Activated naive CD8-positive, alpha-beta T cell treated with anti-CD3 and anti-CD28 coated beads, Interleukin-2, amount 50 U/mL, for 24 hours (primary cell): Measurements from ENCODE around the gene TDRD1.

Experiments
- ATAC-seq: fragments of 150-1000 bp; cut with Tn5 transposase; one replicate; pipeline ENCODE4 v1.10.0; 2021
- DNase-seq: peaks from one replicate; pipeline ENCODE4 v3.0.0; 2021
- H3K27ac Mint-ChIP-seq: one replicate; pipeline ENCODE4 v1.8.0; 2021; ENCODE audit warnings: mild to moderate bottlenecking, mixed read lengths
- H3K27me3 Mint-ChIP-seq: one replicate; pipeline ENCODE4 v1.8.0; 2021; ENCODE audit warnings: mixed read lengths
- H3K36me3 Mint-ChIP-seq: one replicate; pipeline ENCODE4 v1.8.0; 2021; ENCODE audit warnings: low read depth, mixed read lengths
- H3K4me1 Mint-ChIP-seq: one replicate; pipeline ENCODE4 v1.8.0; 2021; ENCODE audit warnings: mixed read lengths
- H3K4me3 Mint-ChIP-seq: one replicate; pipeline ENCODE4 v1.8.0; 2021; ENCODE audit warnings: mild to moderate bottlenecking, moderate library complexity, mixed read lengths
- H3K9me3 Mint-ChIP-seq: one replicate; pipeline ENCODE4 v1.8.0; 2021; ENCODE audit warnings: mixed read lengths

TDRD1 gene

GRCh38 chr10:114168450-114169009, 10.6 kb upstream of the TDRD1 start:
- H3K4me3 Mint-ChIP-seq: no peak overlapping the region
- H3K27me3 Mint-ChIP-seq: no peaks in the 10 kb centered on the region
- DNase-seq: no peak
- H3K27ac Mint-ChIP-seq: no peak overlapping the region
- H3K36me3 Mint-ChIP-seq: peaks cover 23% of the 10 kb centered on the region
- peaks cover 7% of the 10 kb centered on the region for H3K9me3 Mint-ChIP-seq
- H3K4me1 Mint-ChIP-seq: peaks cover 44% of the 10 kb centered on the region
- ATAC-seq: no peak

- H3K27ac Mint-ChIP-seq: no peak overlapping the region
- peak overlapping the region; percentile 99 for H3K4me3 Mint-ChIP-seq
Observed at GRCh38 chr10:114172216-114172615, 6.9 kb upstream of the TDRD1 start.

GRCh38 chr10:114172776-114173602, 6.2 kb upstream of the TDRD1 start:
- no peak for DNase-seq
- H3K27me3 Mint-ChIP-seq: no peaks in the 10 kb centered on the region
- H3K36me3 Mint-ChIP-seq: peaks cover 19% of the 10 kb centered on the region
- H3K4me1 Mint-ChIP-seq: peaks cover 40% of the 10 kb centered on the region
- peak overlapping the region; percentile 99 for H3K4me3 Mint-ChIP-seq
- ATAC-seq: no peak
- H3K9me3 Mint-ChIP-seq: peaks cover 7% of the 10 kb centered on the region
- H3K27ac Mint-ChIP-seq: peak overlapping the region; percentile 97

More at GRCh38 chr10:114172216-114172615, 6.9 kb upstream of the TDRD1 start:
- no peak for DNase-seq
- Mint-ChIP-seq H3K27me3 (no peaks in the 10 kb centered on the region), H3K4me1 (peaks cover 43% of the 10 kb centered on the region), H3K36me3 (peaks cover 19% of the 10 kb centered on the region), H3K9me3 (peaks cover 7% of the 10 kb centered on the region)
- peak; percentile 16 for ATAC-seq

- peaks cover 3% of the 10 kb centered on the region for H3K9me3 Mint-ChIP-seq
- H3K27ac Mint-ChIP-seq: peak overlapping the region; percentile 97
- peak overlapping the region; percentile 99 for H3K4me3 Mint-ChIP-seq
- H3K4me1 Mint-ChIP-seq: peaks cover 35% of the 10 kb centered on the region
- ATAC-seq: no peak
- H3K27me3 Mint-ChIP-seq: no peaks in the 10 kb centered on the region
- H3K36me3 Mint-ChIP-seq: peaks cover 15% of the 10 kb centered on the region
- no peak for DNase-seq
Observed at GRCh38 chr10:114173603-114173920, 5.6 kb upstream of the TDRD1 start.

GRCh38 chr10:114173921-114174694, 5.0 kb upstream of the TDRD1 start, which contains the start of gene CCDC186:
Gene CCDC186 (minus strand): TSS chr10:114174203. CDS start chr10:114163268, 10,935 bp downstream.
- no peaks in the 10 kb centered on the region for H3K9me3 Mint-ChIP-seq
- DNase-seq: peak; percentile 97
- peak; percentile 98 for ATAC-seq
- H3K4me3 Mint-ChIP-seq: peak within 1 kb of the TSS; percentile 99
- peak within 1 kb of the TSS; percentile 97 for H3K27ac Mint-ChIP-seq
- H3K4me1 Mint-ChIP-seq: peaks cover 33% of the 10 kb centered on the region
- H3K36me3 Mint-ChIP-seq: peaks cover 12% of the 10 kb centered on the region
- no peaks in the 10 kb centered on the region for H3K27me3 Mint-ChIP-seq

- Mint-ChIP-seq H3K9me3 (no peaks in the 10 kb centered on the region), H3K36me3 (peaks cover 8% of the 10 kb centered on the region), H3K27ac (peak overlapping the region; percentile 91), H3K4me3 (peak overlapping the region; percentile 99), H3K27me3 (no peaks in the 10 kb centered on the region), H3K4me1 (peaks cover 33% of the 10 kb centered on the region)
- DNase-seq: no peak
- no peak for ATAC-seq
Observed at GRCh38 chr10:114174695-114175188, 4.4 kb upstream of the TDRD1 start.

GRCh38 chr10:114175667-114176066, 3.5 kb upstream of the TDRD1 start:
- H3K36me3 Mint-ChIP-seq: peaks cover 6% of the 10 kb centered on the region
- H3K4me1 Mint-ChIP-seq: peaks cover 33% of the 10 kb centered on the region
- no peak overlapping the region for H3K27ac Mint-ChIP-seq
- peak overlapping the region; percentile 27 for H3K4me3 Mint-ChIP-seq
- DNase-seq: no peak
- H3K9me3 Mint-ChIP-seq: no peaks in the 10 kb centered on the region
- H3K27me3 Mint-ChIP-seq: no peaks in the 10 kb centered on the region
- no peak for ATAC-seq

GRCh38 chr10:114176511-114176910, 2.6 kb upstream of the TDRD1 start:
- ATAC-seq: no peak
- H3K4me3 Mint-ChIP-seq: no peak overlapping the region
- no peaks in the 10 kb centered on the region for H3K9me3 Mint-ChIP-seq

GRCh38 chr10:114179747-114180146, 594 bp downstream of the TDRD1 start:
- no peaks in the 10 kb centered on the region for H3K36me3 Mint-ChIP-seq
- no peak overlapping the region for H3K27ac Mint-ChIP-seq
- peaks cover 6% of the 10 kb centered on the region for H3K4me1 Mint-ChIP-seq
- no peaks in the 10 kb centered on the region for H3K27me3 Mint-ChIP-seq
- ATAC-seq (no peak), DNase-seq (no peak)
- no peaks in the 10 kb centered on the region for H3K9me3 Mint-ChIP-seq
- H3K4me3 Mint-ChIP-seq: no peak overlapping the region

More at GRCh38 chr10:114176511-114176910, 2.6 kb upstream of the TDRD1 start:
- Mint-ChIP-seq H3K27me3 (no peaks in the 10 kb centered on the region), H3K36me3 (peaks cover 3% of the 10 kb centered on the region), H3K4me1 (peaks cover 33% of the 10 kb centered on the region), H3K27ac (no peak overlapping the region)
- DNase-seq: no peak

- Mint-ChIP-seq H3K27me3 (peaks cover 1% of the 10 kb centered on the region), H3K4me3 (no peak overlapping the region), H3K36me3 (no peaks in the 10 kb centered on the region), H3K27ac (no peak overlapping the region), H3K9me3 (no peaks in the 10 kb centered on the region), H3K4me1 (peaks cover under 1% of the 10 kb centered on the region)
- ATAC-seq (no peak), DNase-seq (no peak)
Observed at GRCh38 chr10:114180937-114181336, 1.8 kb downstream of the TDRD1 start.

GRCh38 chr10:114181971-114182370, 2.8 kb downstream of the TDRD1 start:
- DNase-seq (no peak), ATAC-seq (no peak)
- peaks cover 3% of the 10 kb centered on the region for H3K27me3 Mint-ChIP-seq
- H3K4me3 Mint-ChIP-seq: no peak overlapping the region
- H3K9me3 Mint-ChIP-seq: no peaks in the 10 kb centered on the region
- no peaks in the 10 kb centered on the region for H3K4me1 Mint-ChIP-seq
- H3K36me3 Mint-ChIP-seq: no peaks in the 10 kb centered on the region
- no peak overlapping the region for H3K27ac Mint-ChIP-seq

GRCh38 chr10:114183563-114183962, 4.4 kb downstream of the TDRD1 start:
- no peaks in the 10 kb centered on the region for H3K9me3 Mint-ChIP-seq
- no peak overlapping the region for H3K4me3 Mint-ChIP-seq
- ATAC-seq: no peak
- no peaks in the 10 kb centered on the region for H3K36me3 Mint-ChIP-seq
- H3K4me1 Mint-ChIP-seq: no peaks in the 10 kb centered on the region
- H3K27me3 Mint-ChIP-seq: peaks cover 3% of the 10 kb centered on the region
- no peak for DNase-seq
- no peak overlapping the region for H3K27ac Mint-ChIP-seq

GRCh38 chr10:114184276-114184675, 5.1 kb downstream of the TDRD1 start:
- H3K36me3 Mint-ChIP-seq: no peaks in the 10 kb centered on the region
- ATAC-seq (no peak), DNase-seq (no peak)
- H3K27ac Mint-ChIP-seq: no peak overlapping the region
- H3K9me3 Mint-ChIP-seq: no peaks in the 10 kb centered on the region
- no peaks in the 10 kb centered on the region for H3K4me1 Mint-ChIP-seq
- peaks cover 3% of the 10 kb centered on the region for H3K27me3 Mint-ChIP-seq
- no peak overlapping the region for H3K4me3 Mint-ChIP-seq

GRCh38 chr10:114188001-114188400, 8.8 kb downstream of the TDRD1 start:
- H3K36me3 Mint-ChIP-seq: no peaks in the 10 kb centered on the region
- DNase-seq (no peak), ATAC-seq (no peak)
- H3K9me3 Mint-ChIP-seq: no peaks in the 10 kb centered on the region
- peaks cover 4% of the 10 kb centered on the region for H3K27me3 Mint-ChIP-seq
- no peak overlapping the region for H3K27ac Mint-ChIP-seq
- no peaks in the 10 kb centered on the region for H3K4me1 Mint-ChIP-seq
- no peak overlapping the region for H3K4me3 Mint-ChIP-seq
